Lung (tissue), 13 donors: ENCODE data around the gene PHKG1. TPM values are rescaled to one million over a fixed set of nuclear protein-coding genes. Genes with fewer than 3 reads are reported as not detected.
"Not testable (repeated sequence)": the region's sequence is repeated elsewhere in the genome, so short reads cannot be mapped to it uniquely, and the experiment has no call there.

Source experiments
- ATAC-seq: fragments of 200-7000 bp; cut with Tn5 transposase; one replicate; pipeline ENCODE4 v1.9.1; 2020; ENCODE audit warnings: moderate number of reproducible peaks; ENCODE audit not compliant: insufficient read depth, low FRiP score
- DNase-seq, 3 donors: peaks; one replicate each; pipeline ENCODE4 v3.0.0-alpha.2; 2013 to 2017
- H3K27ac ChIP-seq, 2 donors: one replicate each; pipeline ENCODE4 v1.5.1; 2013; ENCODE audit warnings: mild to moderate bottlenecking in 2 of 2, moderate library complexity in 2 of 2, control low read depth in 1 of 2, inconsistent platforms in 1 of 2, low read depth in 1 of 2, low read length in 1 of 2
- H3K27me3 ChIP-seq, 3 donors: one replicate each; pipeline ENCODE4 v1.5.1; 2013; ENCODE audit warnings: low read length in 2 of 3; ENCODE audit not compliant: control insufficient read depth in 3 of 3, insufficient read depth in 3 of 3
- H3K36me3 ChIP-seq, 4 donors: one replicate each; pipeline ENCODE4 v1.5.1; 2013; ENCODE audit warnings: low read length in 4 of 4, mild to moderate bottlenecking in 1 of 4, moderate library complexity in 1 of 4; ENCODE audit not compliant: control insufficient read depth in 4 of 4, insufficient read depth in 4 of 4
- H3K4me1 ChIP-seq, 5 donors: one replicate each; pipeline ENCODE4 v1.5.1; 2013; ENCODE audit warnings: low read length in 5 of 5, mild to moderate bottlenecking in 2 of 5, moderate library complexity in 1 of 5; ENCODE audit not compliant: control insufficient read depth in 5 of 5, insufficient read depth in 5 of 5
- H3K4me3 ChIP-seq: one replicate; pipeline ENCODE4 v1.5.1; 2013; ENCODE audit warnings: mild to moderate bottlenecking, control low read depth, moderate library complexity
- H3K9ac ChIP-seq, 2 donors: one replicate each; pipeline ENCODE4 v1.5.1; 2013; ENCODE audit warnings: low read length in 2 of 2, control low read depth in 1 of 2; ENCODE audit not compliant: insufficient read depth in 1 of 2
- H3K9me3 ChIP-seq, 4 donors: one replicate each; pipeline ENCODE4 v1.5.1; 2013; ENCODE audit warnings: low read length in 3 of 4, mild to moderate bottlenecking in 1 of 4, moderate library complexity in 1 of 4; ENCODE audit not compliant: control insufficient read depth in 4 of 4, insufficient read depth in 3 of 4
- WGBS, 2 donors: extraction: QIAGEN DNeasy Blood & Tissue Kit; methylation state at CpG; one replicate each; pipeline ENCODE4 v1.1.7; 2013; 5-methylcytosine and 5-hydroxymethylcytosine counted together
- polyA plus RNA-seq, 2 donors: library from polyadenylated mRNA; stranded (reverse); fragments of 200-250 nt; gene quantifications; one replicate each; pipeline ENCODE4 v1.2.1, GENCODE V29; 2013
- small RNA-seq: library from RNA; depleted of rRNA; stranded (forward); fragments of <200 nt; gene quantifications from one replicate; pipeline ENCODE3, GENCODE V24; 2014; ENCODE audit warnings: low replicate concordance
- total RNA-seq, 2 donors: library from RNA; depleted of rRNA in 1 of 2; stranded (reverse); fragments of >200 nt in 1 of 2; gene quantifications; one replicate each; pipeline ENCODE4 v1.2.1, GENCODE V29; 2014 to 2021
- TF ChIP-seq, protein P1 (sequence below): IDR thresholded peaks from 2 replicates; pipeline ENCODE4 v1.5.1; 2012; ENCODE audit warnings: mild to moderate bottlenecking; ENCODE audit errors: control extremely low read depth, extremely low read depth
- donor health status: control.
- donor health status: control.
- donor health status: Bipolar disorder and iron deficiency.
- donor health status: healthy.
- donor health status: DM: yes; HTN: yes; CAD: no.

PHKG1 gene
- total and polyA plus RNA-seq, 4 donors = 0.71 to 1.8 (median 1.3) TPM

DNA sequence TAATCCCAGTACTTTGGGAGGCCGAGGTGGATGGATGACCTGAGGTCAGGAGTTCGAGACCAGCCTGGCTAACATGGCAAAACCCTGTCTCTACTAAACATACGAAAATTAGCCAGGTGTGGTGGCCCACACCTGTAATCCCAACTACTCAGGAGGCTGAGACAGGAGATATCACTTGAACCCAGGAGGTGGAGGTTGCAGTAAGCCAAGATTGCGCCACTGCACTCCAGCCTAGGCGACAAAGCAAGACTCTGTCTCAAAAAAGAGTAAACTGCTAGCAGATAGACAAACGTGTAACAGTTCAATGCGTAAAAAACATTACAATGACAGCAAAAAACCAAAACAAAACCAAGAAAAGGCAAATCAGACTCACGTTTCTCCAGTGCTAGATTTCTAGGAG, 61.2 kb downstream of the PHKG1 start:
- H3K36me3 ChIP-seq, H3K4me3 ChIP-seq, H3K27ac ChIP-seq, DNase-seq, H3K9me3 ChIP-seq, H3K27me3 ChIP-seq, H3K9ac ChIP-seq, H3K4me1 ChIP-seq, ATAC-seq: not testable (repeated sequence)
- WGBS, 2 donors = 77 to 80% methylated on average over 8 of the region's 8 CpGs

DNA sequence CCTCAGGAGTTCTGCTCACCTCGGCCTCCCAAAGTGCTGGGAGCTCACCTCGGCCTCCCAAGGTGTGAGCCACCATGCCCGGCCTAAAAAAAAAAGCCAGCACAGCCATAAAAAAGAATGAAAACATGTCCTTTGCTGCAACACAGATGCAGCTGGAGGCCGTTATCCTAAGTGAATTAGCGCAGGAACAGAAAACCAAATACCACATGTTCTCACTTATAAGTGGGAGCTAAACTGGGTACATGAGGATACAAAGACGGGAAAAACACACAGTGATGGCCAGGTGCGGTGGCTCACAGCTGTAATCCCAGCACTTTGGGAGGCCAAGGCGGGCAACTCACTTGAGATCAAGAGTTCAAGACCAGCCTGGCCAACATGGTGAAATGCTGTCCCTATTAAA, 62.4 kb downstream of the PHKG1 start:
- Histone ChIP-seq H3K36me3 (peaks cover 0 to 5% (median 1%) of the 10 kb centered on the region in 4 donors), H3K27ac (no peak overlapping the region), H3K9me3 (no peaks in the 10 kb centered on the region), H3K4me3 (no peak overlapping the region), H3K9ac (no peak overlapping the region), H3K27me3 (no peaks in the 10 kb centered on the region), H3K4me1 (no peaks in the 10 kb centered on the region)
- no peak for ATAC-seq
- no peak for DNase-seq
- TF ChIP-seq, protein P1, sequence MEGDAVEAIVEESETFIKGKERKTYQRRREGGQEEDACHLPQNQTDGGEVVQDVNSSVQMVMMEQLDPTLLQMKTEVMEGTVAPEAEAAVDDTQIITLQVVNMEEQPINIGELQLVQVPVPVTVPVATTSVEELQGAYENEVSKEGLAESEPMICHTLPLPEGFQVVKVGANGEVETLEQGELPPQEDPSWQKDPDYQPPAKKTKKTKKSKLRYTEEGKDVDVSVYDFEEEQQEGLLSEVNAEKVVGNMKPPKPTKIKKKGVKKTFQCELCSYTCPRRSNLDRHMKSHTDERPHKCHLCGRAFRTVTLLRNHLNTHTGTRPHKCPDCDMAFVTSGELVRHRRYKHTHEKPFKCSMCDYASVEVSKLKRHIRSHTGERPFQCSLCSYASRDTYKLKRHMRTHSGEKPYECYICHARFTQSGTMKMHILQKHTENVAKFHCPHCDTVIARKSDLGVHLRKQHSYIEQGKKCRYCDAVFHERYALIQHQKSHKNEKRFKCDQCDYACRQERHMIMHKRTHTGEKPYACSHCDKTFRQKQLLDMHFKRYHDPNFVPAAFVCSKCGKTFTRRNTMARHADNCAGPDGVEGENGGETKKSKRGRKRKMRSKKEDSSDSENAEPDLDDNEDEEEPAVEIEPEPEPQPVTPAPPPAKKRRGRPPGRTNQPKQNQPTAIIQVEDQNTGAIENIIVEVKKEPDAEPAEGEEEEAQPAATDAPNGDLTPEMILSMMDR = no peak
- 97 to 99% methylated on average over 8 of the region's 8 CpGs for WGBS, 2 donors

Small RNA genes within 50 kb of the gene (small RNA-seq; reads per million reads assigned to genes)
- not detected for gene SNORA15
- not detected for gene SNORA22B

Other genes starting within 250 kb of the PHKG1 start
- not detected for gene SEPTIN14, start 230.2 kb downstream of the PHKG1 start, total RNA-seq
- gene SEPTIN14, start 230.2 kb downstream of the PHKG1 start, polyA plus RNA-seq = not detected
- gene ZNF713, start 205.5 kb downstream of the PHKG1 start, total RNA-seq = 10 to 100 TPM in 1 of 2 donors, 1 to 10 TPM in 1; 3.5 to 14.9 TPM
- 1 to 10 TPM; 1.0 to 1.8 TPM for gene ZNF713, start 205.5 kb downstream of the PHKG1 start, polyA plus RNA-seq
- gene MRPS17, start 141.1 kb downstream of the PHKG1 start, total RNA-seq = 10 to 100 TPM in 1 of 2 donors, 1 to 10 TPM in 1; 6.4 to 12.7 TPM
- 10 to 100 TPM; 12.4 to 14.8 TPM for gene MRPS17, start 141.1 kb downstream of the PHKG1 start, polyA plus RNA-seq
- 10 to 100 TPM; 60.1 to 65.2 TPM for gene NIPSNAP2, start 128.4 kb downstream of the PHKG1 start, total RNA-seq
- 10 to 100 TPM; 37.2 to 42.1 TPM for gene NIPSNAP2, start 128.4 kb downstream of the PHKG1 start, polyA plus RNA-seq
- gene PSPH, start 41.5 kb downstream of the PHKG1 start, total RNA-seq = 10 to 100 TPM; 16.9 to 18.5 TPM
- 1 to 10 TPM; 5.9 to 7.8 TPM for gene PSPH, start 41.5 kb downstream of the PHKG1 start, polyA plus RNA-seq
- gene CCT6A, start 41.2 kb downstream of the PHKG1 start, total RNA-seq = 10 to 100 TPM; 88.1 to 92.9 TPM
- 100 to 1,000 TPM; 115 to 196 TPM for gene CCT6A, start 41.2 kb downstream of the PHKG1 start, polyA plus RNA-seq
- 100 to 1,000 TPM; 115 to 141 TPM for gene SUMF2, start 28.7 kb downstream of the PHKG1 start, total RNA-seq
- 100 to 1,000 TPM in 1 of 2 donors, 10 to 100 TPM in 1; 92.1 to 147 TPM for gene SUMF2, start 28.7 kb downstream of the PHKG1 start, polyA plus RNA-seq
- gene CHCHD2, start 13.5 kb upstream of the PHKG1 start, total RNA-seq = 100 to 1,000 TPM; 179 to 301 TPM
- 100 to 1,000 TPM; 275 to 617 TPM for gene CHCHD2, start 13.5 kb upstream of the PHKG1 start, polyA plus RNA-seq
- gene NUPR2, start 23.5 kb upstream of the PHKG1 start, total RNA-seq = 1 to 10 TPM in 1 of 2 donors, under 1 TPM in 1; 0.88 to 3.0 TPM
- gene NUPR2, start 23.5 kb upstream of the PHKG1 start, polyA plus RNA-seq = 1 to 10 TPM; 1.6 to 2.2 TPM